Chondrocyte (in vitro differentiated cells): ENCODE results near the gene ZNHIT2. TPM values are rescaled to one million over a fixed set of nuclear protein-coding genes. Genes with fewer than 3 reads are reported as not detected.

ENCODE experiments used
- DNase-seq: peaks from one replicate; pipeline ENCODE4 v3.0.0; 2021; ENCODE audit warnings: mixed read lengths, low spot score
- H3K27ac Mint-ChIP-seq: one replicate; pipeline ENCODE4 v1.8.0; 2021; ENCODE audit warnings: mild to moderate bottlenecking, moderate library complexity, mixed read lengths; ENCODE audit not compliant: unreplicated experiment
- H3K27me3 Mint-ChIP-seq: 2 replicates; pipeline ENCODE4 v1.8.0; 2021; ENCODE audit warnings: low read depth, mixed read lengths
- H3K36me3 Mint-ChIP-seq: 2 replicates; pipeline ENCODE4 v1.8.0; 2021; ENCODE audit warnings: low read depth, mixed read lengths
- H3K4me1 Mint-ChIP-seq: 2 replicates; pipeline ENCODE4 v1.8.0; 2021; ENCODE audit warnings: low read depth, mild to moderate bottlenecking, mixed read lengths
- H3K4me3 Mint-ChIP-seq: one replicate; pipeline ENCODE4 v1.8.0; 2021; ENCODE audit warnings: mild to moderate bottlenecking, moderate library complexity, mixed read lengths; ENCODE audit not compliant: unreplicated experiment
- H3K9me3 Mint-ChIP-seq: 2 replicates; pipeline ENCODE4 v1.8.0; 2021; ENCODE audit warnings: low read depth, mixed read lengths
- CTCF ChIP-seq: fragments of 200-600 bp; sonication (generic); IDR thresholded peaks from 2 replicates; pipeline ENCODE4 v1.5.0; 2021; ENCODE audit warnings: antibody characterized with exemption, mild to moderate bottlenecking, moderate library complexity
- total RNA-seq: library from RNA; stranded (reverse); gene quantifications from 3 replicates; pipeline ENCODE4 v1.2.1, GENCODE V29; 2021

The ZNHIT2 gene
- total RNA-seq, 1 donor from 2014 or later, result 7.9 TPM

GRCh38 chr11:65086809-65087208, 30.7 kb downstream of the ZNHIT2 start:
- H3K4me1 Mint-ChIP-seq, result peaks cover 31% of the 10 kb centered on the region
- no peak for TF ChIP-seq CTCF
- no peaks in the 10 kb centered on the region for H3K9me3 Mint-ChIP-seq
- DNase-seq, result no peak
- H3K27me3 Mint-ChIP-seq, result no peaks in the 10 kb centered on the region
- peaks cover 23% of the 10 kb centered on the region for H3K36me3 Mint-ChIP-seq
- no peak overlapping the region for H3K4me3 Mint-ChIP-seq
- H3K27ac Mint-ChIP-seq, result no peak overlapping the region

- Mint-ChIP-seq H3K36me3 (peaks cover 23% of the 10 kb centered on the region), H3K4me3 (peak overlapping the region; percentile 95), H3K27ac (peak overlapping the region; percentile 99), H3K9me3 (no peaks in the 10 kb centered on the region), H3K27me3 (no peaks in the 10 kb centered on the region), H3K4me1 (peaks cover 31% of the 10 kb centered on the region)
- no peak for DNase-seq
- TF ChIP-seq CTCF, result no peak
Measured at GRCh38 chr11:65085446-65085845, 32.1 kb downstream of the ZNHIT2 start.

- Mint-ChIP-seq H3K27ac (peak overlapping the region; percentile 99), H3K27me3 (no peaks in the 10 kb centered on the region), H3K36me3 (peaks cover 23% of the 10 kb centered on the region), H3K9me3 (no peaks in the 10 kb centered on the region), H3K4me1 (peaks cover 31% of the 10 kb centered on the region), H3K4me3 (peak overlapping the region; percentile 95)
- TF ChIP-seq CTCF, result no peak
- no peak for DNase-seq
Measured at GRCh38 chr11:65084598-65085375, 32.7 kb downstream of the ZNHIT2 start.

GRCh38 chr11:65083834-65084597, 33.5 kb downstream of the ZNHIT2 start, which contains the start of the genes CDCA5 and ZFPL1:
TSS of gene CDCA5 (minus strand) at chr11:65084040. CDS start at chr11:65083978, 62 bp downstream.
TSS of gene ZFPL1 (plus strand) at chr11:65084222. CDS start at chr11:65084699, 477 bp downstream.
- H3K4me3 Mint-ChIP-seq, result peak within 1 kb of the TSS; percentile 95
- DNase-seq, result peak; percentile 99
- H3K9me3 Mint-ChIP-seq, result no peaks in the 10 kb centered on the region
- TF ChIP-seq CTCF, result no peak
- no peaks in the 10 kb centered on the region for H3K27me3 Mint-ChIP-seq
- H3K27ac Mint-ChIP-seq, result peak within 1 kb of the TSS; percentile 99
- H3K4me1 Mint-ChIP-seq, result peaks cover 31% of the 10 kb centered on the region
- peaks cover 16% of the 10 kb centered on the region for H3K36me3 Mint-ChIP-seq

GRCh38 chr11:65083134-65083833, 34.2 kb downstream of the ZNHIT2 start:
- H3K9me3 Mint-ChIP-seq, result no peaks in the 10 kb centered on the region
- H3K27ac Mint-ChIP-seq, result peak overlapping the region; percentile 99
- peaks cover 9% of the 10 kb centered on the region for H3K36me3 Mint-ChIP-seq
- peaks cover 31% of the 10 kb centered on the region for H3K4me1 Mint-ChIP-seq
- no peak for DNase-seq
- H3K4me3 Mint-ChIP-seq, result peak overlapping the region; percentile 95
- TF ChIP-seq CTCF, result no peak
- H3K27me3 Mint-ChIP-seq, result no peaks in the 10 kb centered on the region
